Upper lobe of left lung (tissue), 6 donors: ENCODE data around the gene RUNX2. TPM values are rescaled to one million over a fixed set of nuclear protein-coding genes. Genes with fewer than 3 reads are reported as not detected.

Source experiments
- ATAC-seq, 2 donors: fragments of 200-7000 bp; cut with Tn5 transposase; one replicate each; pipeline ENCODE4 v1.9.1; 2022; ENCODE audit warnings: mild to moderate bottlenecking in 2 of 2, moderate library complexity in 2 of 2; ENCODE audit not compliant: low FRiP score in 2 of 2
- DNase-seq, 2 donors: peaks; one replicate each; pipeline ENCODE4 v3.0.0-alpha.2; 2019 to 2020
- H3K27ac ChIP-seq, 4 donors: fragments of 200-600 bp; sonication (generic); one replicate each; pipeline ENCODE4 v1.5.1; 2016 to 2019
- H3K27me3 ChIP-seq, 4 donors: fragments of 200-600 bp; sonication (generic); one replicate each; pipeline ENCODE4 v1.5.1; 2017 to 2019
- H3K36me3 ChIP-seq, 4 donors: fragments of 200-600 bp; sonication (generic); one replicate each; pipeline ENCODE4 v1.5.1; 2016 to 2019
- H3K4me1 ChIP-seq, 4 donors: fragments of 200-600 bp; sonication (generic); one replicate each; pipeline ENCODE4 v1.5.1; 2018 to 2019
- H3K4me3 ChIP-seq, 4 donors: fragments of 200-600 bp; sonication (generic); one replicate each; pipeline ENCODE4 v1.5.1; 2017 to 2019; ENCODE audit warnings: mild to moderate bottlenecking in 2 of 4, moderate library complexity in 1 of 4
- H3K9me3 ChIP-seq, 4 donors: fragments of 200-600 bp; sonication (generic); one replicate each; pipeline ENCODE4 v1.5.1; 2018 to 2019
- CTCF ChIP-seq, 6 experiments: fragments of 450-650 bp in 4 of 6; fragments of 200-600 bp in 2 of 6; sonication (generic) in 2 of 6; IDR thresholded peaks; one replicate each; pipeline ENCODE4 v1.5.1; 2016 to 2019; ENCODE audit warnings: antibody characterized with exemption in 6 of 6
- EP300 ChIP-seq, 4 donors: sonication (generic); formaldehyde crosslinking; IDR thresholded peaks; one replicate each; pipeline ENCODE4 v1.5.1; 2017; ENCODE audit warnings: antibody characterized with exemption in 4 of 4, control low read depth in 2 of 4
- POLR2A ChIP-seq, 4 donors: fragments of 450-650 bp; IDR thresholded peaks; one replicate each; pipeline ENCODE4 v1.5.1; 2016 to 2017; ENCODE audit warnings: antibody characterized with exemption in 4 of 4, mild to moderate bottlenecking in 2 of 4
- POLR2AphosphoS5 ChIP-seq, 2 donors: sonication (generic); formaldehyde crosslinking; IDR thresholded peaks; one replicate each; pipeline ENCODE4 v1.5.1; 2017; ENCODE audit warnings: antibody characterized with exemption in 2 of 2
- WGBS, 2 donors: methylation state at CpG; one replicate each; pipeline ENCODE4 v1.1.5; 2017 to 2018; 5-methylcytosine and 5-hydroxymethylcytosine counted together
- total RNA-seq, 6 donors: library from RNA; depleted of rRNA in 4 of 6; stranded (reverse); fragments of >200 nt in 4 of 6; gene quantifications; one replicate each; pipeline versions ENCODE4 v1.1.0 to v1.2.1, GENCODE V29; 2016 to 2021
- donor health status: DM: no; HTN: no; CAD: no; lungs with moderate emphysema.
- donor health status: DM: no; HTN: yes; CAD: no; lungs with severe emphysema.

Gene RUNX2
- total RNA-seq, 6 donors from 2014 or later: 2.6 to 12.2 (median 5.5) TPM

- H3K36me3 ChIP-seq: no peaks in the 10 kb centered on the region
- TF ChIP-seq POLR2A (IDR thresholded peaks at IDR 0.05) (no peak), CTCF (IDR thresholded peaks at IDR 0.05) (no peak), EP300 (IDR thresholded peaks at IDR 0.05) (no peak), POLR2AphosphoS5 (IDR thresholded peaks at IDR 0.05) (no peak)
- no peak for ATAC-seq
Measured at GRCh38 chr6:45305546-45305945, 22.6 kb upstream of the RUNX2 start.

GRCh38 chr6:45310118-45310788 lies 17.9 kb upstream of the RUNX2 start:
- Histone ChIP-seq H3K4me1 (peaks cover 0 to 2% (median 0%) of the 10 kb centered on the region in 4 donors), H3K27ac (no peak overlapping the region), H3K9me3 (no peaks in the 10 kb centered on the region), H3K27me3 (no peaks in the 10 kb centered on the region), H3K36me3 (no peaks in the 10 kb centered on the region), H3K4me3 (no peak overlapping the region)
- ATAC-seq (no peak), DNase-seq (no peak)
- 77 to 84% methylated on average over 5 to 7 of the region's 7 CpGs for WGBS, 2 donors
- TF ChIP-seq CTCF (IDR thresholded peaks at IDR 0.05) (no peak), POLR2AphosphoS5 (IDR thresholded peaks at IDR 0.05) (no peak), POLR2A (IDR thresholded peaks at IDR 0.05) (no peak), EP300 (IDR thresholded peaks at IDR 0.05) (no peak)

More at GRCh38 chr6:45305546-45305945, 22.6 kb upstream of the RUNX2 start:
- Histone ChIP-seq H3K4me3 (no peak overlapping the region), H3K27me3 (no peaks in the 10 kb centered on the region), H3K9me3 (no peaks in the 10 kb centered on the region), H3K27ac (no peak overlapping the region), H3K4me1 (peaks cover 0 to 2% (median 0%) of the 10 kb centered on the region in 4 donors)
- WGBS, 2 donors: 81 to 88% methylated on average over 1 of the region's 1 CpG
- no peak for DNase-seq

GRCh38 chr6:45314146-45314545 lies 14.0 kb upstream of the RUNX2 start:
- Histone ChIP-seq H3K4me3 (no peak overlapping the region), H3K9me3 (no peaks in the 10 kb centered on the region), H3K36me3 (no peaks in the 10 kb centered on the region), H3K27me3 (no peaks in the 10 kb centered on the region), H3K4me1 (peaks cover 0 to 2% (median 0%) of the 10 kb centered on the region in 4 donors), H3K27ac (no peak overlapping the region)
- WGBS, 2 donors: 45 to 47% methylated on average over 5 of the region's 5 CpGs
- no peak for TF ChIP-seq POLR2AphosphoS5 (IDR thresholded peaks at IDR 0.05)
- no peak for TF ChIP-seq CTCF (IDR thresholded peaks at IDR 0.05)
- no peak for TF ChIP-seq POLR2A (IDR thresholded peaks at IDR 0.05)
- TF ChIP-seq EP300 (IDR thresholded peaks at IDR 0.05): no peak
- no peak for DNase-seq
- no peak for ATAC-seq

GRCh38 chr6:45320349-45320748 lies 7.8 kb upstream of the RUNX2 start:
- TF ChIP-seq CTCF (IDR thresholded peaks at IDR 0.05) (no peak), EP300 (IDR thresholded peaks at IDR 0.05) (no peak)
- WGBS, 2 donors: 89% methylated on average over 4 of the region's 4 CpGs
- no peak overlapping the region for H3K4me3 ChIP-seq
- H3K9me3 ChIP-seq: no peaks in the 10 kb centered on the region
- DNase-seq: no peak
- H3K36me3 ChIP-seq: no peaks in the 10 kb centered on the region
- no peak for ATAC-seq
- no peak overlapping the region for H3K27ac ChIP-seq
- H3K27me3 ChIP-seq: no peaks in the 10 kb centered on the region
- no peaks in the 10 kb centered on the region for H3K4me1 ChIP-seq

GRCh38 chr6:45323656-45324224 lies 4.4 kb upstream of the RUNX2 start:
- ATAC-seq (no peak), DNase-seq (no peak)
- no peak for TF ChIP-seq POLR2AphosphoS5 (IDR thresholded peaks at IDR 0.05)
- no peak for TF ChIP-seq CTCF (IDR thresholded peaks at IDR 0.05)
- Histone ChIP-seq H3K27ac (no peak overlapping the region), H3K4me1 (peaks cover 0 to 19% (median 10%) of the 10 kb centered on the region in 4 donors), H3K36me3 (no peaks in the 10 kb centered on the region), H3K4me3 (no peak overlapping the region), H3K27me3 (no peaks in the 10 kb centered on the region), H3K9me3 (no peaks in the 10 kb centered on the region)
- 51 to 64% methylated on average over 3 of the region's 3 CpGs for WGBS, 2 donors
